Testis (tissue), 3 donors: Measurements from ENCODE around the gene ETV7. TPM values are rescaled to one million over a fixed set of nuclear protein-coding genes. Genes with fewer than 3 reads are reported as not detected.

Source experiments
- DNase-seq: peaks from one replicate; pipeline ENCODE4 v3.0.0-alpha.2; 2019
- H3K27ac ChIP-seq, 2 donors: fragments of 200-600 bp; sonication (generic); one replicate each; pipeline ENCODE4 v1.5.1; 2019
- H3K27me3 ChIP-seq: fragments of 200-600 bp; sonication (generic); one replicate; pipeline ENCODE4 v1.5.1; 2019
- H3K36me3 ChIP-seq: fragments of 200-600 bp; sonication (generic); one replicate; pipeline ENCODE4 v1.5.1; 2017; ENCODE audit warnings: low read depth; ENCODE audit errors: missing control alignments
- H3K4me1 ChIP-seq: fragments of 200-600 bp; sonication (generic); one replicate; pipeline ENCODE4 v1.5.1; 2019
- H3K4me3 ChIP-seq, 2 donors: fragments of 200-600 bp; sonication (generic); one replicate each; pipeline ENCODE4 v1.5.1; 2017 to 2019
- H3K9me3 ChIP-seq: fragments of 200-600 bp; sonication (generic); one replicate; pipeline ENCODE4 v1.5.1; 2017
- POLR2A ChIP-seq: fragments of 450-650 bp; IDR thresholded peaks from one replicate; pipeline ENCODE4 v1.6.1; 2017; ENCODE audit warnings: antibody characterized with exemption, mild to moderate bottlenecking, moderate library complexity
- WGBS, 2 donors: methylation state at CpG; one replicate each; pipeline ENCODE4 v1.1.5; 2018; 5-methylcytosine and 5-hydroxymethylcytosine counted together
- intact Hi-C: fragments of 100-400 bp; cut with DNase I; formaldehyde crosslinking; loops from one replicate; pipeline ENCODE4 v1.15.1; 2023; ENCODE audit warnings: low total_unique reads
- polyA plus RNA-seq: library from polyadenylated mRNA; stranded (reverse); fragments of 350-450 nt; fragmentation: Illumina TruSeq; extraction: RNeasy Lipid Tissue Mini Kit (QIAGEN cat#74804); gene quantifications from one replicate; pipeline ENCODE4 v1.2.3, GENCODE V29; 2014; ENCODE audit warnings: low read depth, low replicate concordance; ENCODE audit not compliant: insufficient read depth
- total RNA-seq, 2 donors: library from RNA; depleted of rRNA; stranded (reverse); fragments of >200 nt; gene quantifications; one replicate each; pipeline ENCODE4 v1.2.3, GENCODE V29; 2016
- TF ChIP-seq, protein P1 (sequence below), 3 experiments: fragments of 450-650 bp in 2 of 3; fragments of 200-600 bp in 1 of 3; sonication (generic) in 1 of 3; IDR thresholded peaks; one replicate each; pipeline ENCODE4 v1.5.1; 2016 to 2019; ENCODE audit warnings: antibody characterized with exemption in 3 of 3, mild to moderate bottlenecking in 2 of 3, moderate library complexity in 1 of 3

Gene ETV7
- total and polyA plus RNA-seq, 3 donors from 2014 or later, result 0.68 to 2.2 (median 1.3) TPM

- Histone ChIP-seq H3K27ac (no peak overlapping the region), H3K36me3 (no peaks in the 10 kb centered on the region), H3K4me3 (no peak overlapping the region), H3K9me3 (no peaks in the 10 kb centered on the region), H3K27me3 (no peaks in the 10 kb centered on the region), H3K4me1 (peaks cover 32% of the 10 kb centered on the region)
- DNase-seq, result no peak
- TF ChIP-seq POLR2A, result no peak
- TF ChIP-seq, protein P1, sequence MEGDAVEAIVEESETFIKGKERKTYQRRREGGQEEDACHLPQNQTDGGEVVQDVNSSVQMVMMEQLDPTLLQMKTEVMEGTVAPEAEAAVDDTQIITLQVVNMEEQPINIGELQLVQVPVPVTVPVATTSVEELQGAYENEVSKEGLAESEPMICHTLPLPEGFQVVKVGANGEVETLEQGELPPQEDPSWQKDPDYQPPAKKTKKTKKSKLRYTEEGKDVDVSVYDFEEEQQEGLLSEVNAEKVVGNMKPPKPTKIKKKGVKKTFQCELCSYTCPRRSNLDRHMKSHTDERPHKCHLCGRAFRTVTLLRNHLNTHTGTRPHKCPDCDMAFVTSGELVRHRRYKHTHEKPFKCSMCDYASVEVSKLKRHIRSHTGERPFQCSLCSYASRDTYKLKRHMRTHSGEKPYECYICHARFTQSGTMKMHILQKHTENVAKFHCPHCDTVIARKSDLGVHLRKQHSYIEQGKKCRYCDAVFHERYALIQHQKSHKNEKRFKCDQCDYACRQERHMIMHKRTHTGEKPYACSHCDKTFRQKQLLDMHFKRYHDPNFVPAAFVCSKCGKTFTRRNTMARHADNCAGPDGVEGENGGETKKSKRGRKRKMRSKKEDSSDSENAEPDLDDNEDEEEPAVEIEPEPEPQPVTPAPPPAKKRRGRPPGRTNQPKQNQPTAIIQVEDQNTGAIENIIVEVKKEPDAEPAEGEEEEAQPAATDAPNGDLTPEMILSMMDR (IDR thresholded peaks at IDR 0.05), result no peak
- intact Hi-C loops, result no loop called here
- 70 to 91% methylated on average over 25 of the region's 25 CpGs for WGBS, 2 donors
These were observed 24.7 kb downstream of the ETV7 start for GRCh38 chr6:36362551-36363370.

DNA sequence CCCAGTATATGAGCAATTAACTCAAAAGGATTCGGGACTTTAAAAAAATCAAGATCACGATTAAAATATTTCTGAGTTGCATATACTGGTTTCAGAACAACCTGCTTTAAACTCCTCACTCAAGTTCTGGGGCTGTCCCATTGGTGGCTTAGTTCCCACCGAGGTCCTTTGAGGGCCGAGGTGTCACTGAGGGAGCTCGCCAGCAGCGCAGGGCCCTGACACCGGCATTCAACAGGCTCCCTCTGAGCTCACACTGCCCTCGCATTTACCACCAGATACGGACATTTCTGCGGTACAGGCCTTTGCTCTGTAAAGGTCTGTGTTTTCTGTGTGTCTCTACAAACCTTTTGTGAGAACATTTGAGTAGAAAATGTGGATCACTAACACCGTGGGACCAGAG lies 26.4 kb downstream of the ETV7 start:
- no peak for TF ChIP-seq POLR2A
- TF ChIP-seq, protein P1 (IDR thresholded peaks at IDR 0.05), result no peak
- no peak for DNase-seq
- Histone ChIP-seq H3K36me3 (no peaks in the 10 kb centered on the region), H3K9me3 (no peaks in the 10 kb centered on the region), H3K4me1 (peaks cover 39% of the 10 kb centered on the region), H3K27ac (no peak overlapping the region), H3K4me3 (no peak overlapping the region), H3K27me3 (no peaks in the 10 kb centered on the region)
- intact Hi-C loops, result no loop called here
- WGBS, 2 donors, result 70 to 89% methylated on average over 11 of the region's 11 CpGs

DNA sequence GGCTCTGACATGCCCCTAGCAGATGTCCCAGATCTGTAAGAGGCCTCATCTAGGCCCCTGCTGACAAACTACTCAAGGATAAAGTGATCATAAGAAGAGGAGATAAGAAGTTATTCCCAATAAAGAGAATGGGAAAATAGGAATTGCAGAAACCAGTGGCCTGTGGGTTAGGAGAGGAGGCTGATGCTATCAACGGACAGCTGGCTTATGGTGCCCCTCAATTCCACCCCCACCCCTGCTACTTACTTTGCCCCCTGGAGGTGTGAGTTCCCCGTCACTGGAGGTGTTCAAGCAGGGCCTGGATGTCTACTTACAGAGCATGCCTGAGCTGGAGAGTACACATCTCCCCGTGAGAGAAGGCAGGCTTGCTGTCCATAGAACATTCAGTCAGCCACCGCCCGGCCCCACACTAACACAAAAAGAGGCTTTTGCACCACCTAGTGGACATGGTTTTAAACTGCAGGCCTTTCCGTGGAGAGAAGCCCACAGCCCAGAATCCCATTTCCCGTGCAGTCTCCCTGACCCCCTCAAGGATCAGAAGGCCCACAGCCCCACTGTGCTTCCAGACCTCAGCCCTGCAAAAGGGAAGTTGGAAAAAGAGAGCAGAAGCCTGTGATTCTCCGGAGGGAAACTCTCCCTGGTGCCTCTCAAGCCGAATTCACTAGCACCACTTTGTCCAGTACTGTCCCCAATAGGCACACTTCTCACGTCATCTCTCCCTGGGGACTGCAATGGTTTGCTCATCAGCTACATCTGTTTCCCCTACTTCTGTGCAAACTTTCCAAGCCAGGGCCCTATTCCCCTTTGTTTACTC lies 27.0 kb downstream of the ETV7 start:
- intact Hi-C loops, result no loop called here
- no peaks in the 10 kb centered on the region for H3K9me3 ChIP-seq
- no peak overlapping the region for H3K4me3 ChIP-seq
- 14 to 24% methylated on average over 9 to 10 of the region's 10 CpGs for WGBS, 2 donors
- DNase-seq, result peak; percentile 94
- H3K4me1 ChIP-seq, result peaks cover 42% of the 10 kb centered on the region
- no peak for TF ChIP-seq POLR2A
- TF ChIP-seq, protein P1 (IDR thresholded peaks at IDR 0.05), result peak; percentile 88 to 92 (median 88)
- H3K27me3 ChIP-seq, result no peaks in the 10 kb centered on the region
- no peaks in the 10 kb centered on the region for H3K36me3 ChIP-seq
- H3K27ac ChIP-seq, result peak overlapping the region; percentile 9 to 78

- intact Hi-C loops, result loop anchor here (10.0 kb wide), 1 partner anchor 54 kb away; no protein-coding TSS in a partner anchor
- DNase-seq, result peak; percentile 88
- H3K27ac ChIP-seq, result peak overlapping the region; percentile 75 to 78
- H3K27me3 ChIP-seq, result no peaks in the 10 kb centered on the region
- TF ChIP-seq, protein P1 (IDR thresholded peaks at IDR 0.05), result no peak
- no peak for TF ChIP-seq POLR2A
- no peak overlapping the region for H3K4me3 ChIP-seq
- WGBS, 2 donors, result 32 to 33% methylated on average over 4 of the region's 4 CpGs
- no peaks in the 10 kb centered on the region for H3K36me3 ChIP-seq
- peaks cover 36% of the 10 kb centered on the region for H3K4me1 ChIP-seq
- no peaks in the 10 kb centered on the region for H3K9me3 ChIP-seq
These were observed 29.1 kb downstream of the ETV7 start for GRCh38 chr6:36358226-36358915.
